Stimulated activated CD8-positive, alpha-beta memory T cell treated with anti-CD3 and anti-CD28 coated beads, Interleukin-15, amount 100 ng/mL, for 1 hour (primary cell): ENCODE data around the gene TBCCD1.
"Not testable (repeated sequence)": the region's sequence is repeated elsewhere in the genome, so short reads cannot be mapped to it uniquely, and the experiment has no call there.

Experiments
- DNase-seq: peaks from one replicate; pipeline ENCODE4 v3.0.0-alpha.2; 2020; ENCODE audit warnings: low read depth

TBCCD1 gene

DNA sequence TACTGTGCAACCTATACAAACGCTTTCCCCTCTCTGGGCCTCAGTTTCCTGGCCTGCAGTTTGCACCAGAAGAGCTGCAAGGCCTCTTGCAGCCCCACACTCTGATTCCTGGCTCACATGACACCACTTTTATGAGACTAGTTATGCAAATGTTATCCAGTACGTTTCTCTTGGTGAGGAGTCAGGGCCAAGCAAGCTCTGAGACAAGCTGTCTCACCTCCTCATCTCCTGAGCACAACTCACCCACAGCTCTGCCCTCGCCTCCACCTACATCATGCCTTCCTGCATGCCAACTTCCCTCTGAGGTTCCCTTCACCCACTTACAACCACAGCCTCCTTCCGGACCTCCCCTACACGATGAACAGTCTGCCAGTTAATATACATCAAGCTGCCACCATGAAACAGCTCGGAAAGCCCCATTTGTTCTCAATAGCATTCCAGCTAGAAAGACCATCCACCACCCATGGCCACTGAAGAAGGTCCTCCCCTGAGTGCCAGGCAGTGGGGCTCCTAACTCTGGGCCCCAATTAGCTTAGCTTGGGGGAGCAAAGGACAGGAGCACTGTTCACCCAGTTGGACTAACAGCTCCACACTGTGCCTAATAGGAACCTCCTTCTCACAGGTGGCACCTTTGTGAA, 48.0 kb downstream of the TBCCD1 start:
- DNase-seq = peak; percentile 20

DNA sequence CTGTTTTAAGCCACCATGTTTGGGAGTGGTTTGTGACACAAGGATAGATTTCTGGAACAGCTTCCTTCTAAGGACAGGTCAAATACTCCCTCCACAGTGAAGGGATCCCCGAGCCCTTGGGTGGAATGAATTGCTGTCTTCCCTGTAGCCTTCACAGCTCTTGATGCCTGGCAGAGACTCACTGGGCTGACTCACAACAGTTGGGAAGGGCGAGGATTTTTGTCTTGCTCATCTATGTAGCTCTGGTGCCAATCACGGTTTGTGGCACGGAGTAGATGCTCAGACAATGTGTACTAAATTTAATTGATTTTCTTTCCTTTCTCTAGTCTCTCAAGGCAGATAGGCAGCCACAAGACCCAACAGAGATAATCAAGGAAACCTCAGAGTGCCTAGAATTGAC, 49.9 kb downstream of the TBCCD1 start:
- no peak for DNase-seq

DNA sequence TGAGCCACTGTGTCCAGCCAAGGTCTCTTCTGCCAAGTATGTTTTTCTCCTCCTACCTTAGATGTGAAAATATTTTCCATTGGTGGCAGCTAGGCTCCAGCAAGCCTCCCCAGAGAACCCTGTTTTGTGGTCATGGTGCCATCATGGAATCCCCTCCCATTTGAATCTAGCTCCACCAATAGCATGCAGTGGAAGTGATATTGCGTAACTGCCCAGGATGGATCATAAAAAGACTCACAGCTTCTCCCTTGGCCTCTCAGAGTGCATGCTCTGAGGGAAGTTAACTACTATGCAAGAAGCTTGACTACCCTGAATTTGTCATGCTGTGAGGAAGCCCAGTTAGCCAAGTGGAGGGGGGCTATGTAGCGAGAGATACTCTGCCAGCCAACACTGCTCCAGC, 50.5 kb downstream of the TBCCD1 start:
- no peak for DNase-seq

DNA sequence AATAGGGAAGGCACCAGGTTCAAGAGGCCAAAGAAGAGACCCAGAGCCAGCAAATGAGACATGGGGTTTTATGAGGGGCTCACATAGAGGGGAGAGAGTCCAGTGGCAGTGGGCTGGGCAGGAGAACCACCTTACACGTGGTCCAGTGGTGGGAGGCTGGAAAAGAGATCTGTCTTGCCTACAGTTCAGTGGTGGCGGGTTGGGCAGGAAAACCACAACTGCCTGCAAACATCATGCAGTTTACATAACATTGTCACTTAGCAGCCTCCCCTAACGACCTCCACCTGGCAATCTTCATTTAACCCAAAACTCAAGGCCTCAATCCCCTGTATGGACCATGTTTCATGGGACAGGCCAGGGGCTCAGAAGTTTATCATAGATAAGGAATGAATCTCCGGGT, 52.0 kb downstream of the TBCCD1 start:
- DNase-seq = no peak

DNA sequence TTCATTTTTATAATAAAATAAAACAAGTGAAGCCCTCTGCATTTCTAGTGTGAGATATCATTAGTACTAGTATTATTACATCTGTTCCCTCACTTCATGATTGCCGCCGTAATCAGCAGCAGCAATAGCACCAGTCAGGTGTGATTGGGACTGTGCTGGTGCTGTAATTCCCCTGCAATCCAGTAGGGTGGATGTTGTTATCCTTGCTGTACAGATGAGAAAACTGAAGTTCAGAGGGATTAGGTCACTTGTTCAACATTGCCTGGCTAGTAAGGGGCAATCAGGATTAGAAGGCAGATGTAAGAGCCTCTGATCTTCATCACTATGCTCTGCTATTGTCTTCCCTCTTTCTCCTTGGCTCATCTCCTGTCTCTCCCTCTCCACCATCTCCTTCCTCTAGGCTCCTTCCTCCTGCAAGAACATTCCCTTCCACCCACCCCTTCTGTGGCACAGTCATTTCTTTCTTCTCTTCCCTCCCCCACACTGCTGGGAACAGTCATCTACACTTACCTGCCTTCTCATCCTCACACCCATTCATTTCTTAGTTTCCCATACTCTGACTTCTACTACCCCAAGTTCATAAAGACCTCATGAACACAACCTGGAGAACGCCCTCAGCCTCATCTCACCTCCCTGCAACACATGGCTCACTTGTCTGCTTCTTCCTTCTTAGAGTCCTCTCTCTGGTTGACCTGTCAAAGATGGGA, 52.7 kb downstream of the TBCCD1 start:
- no peak for DNase-seq

DNA sequence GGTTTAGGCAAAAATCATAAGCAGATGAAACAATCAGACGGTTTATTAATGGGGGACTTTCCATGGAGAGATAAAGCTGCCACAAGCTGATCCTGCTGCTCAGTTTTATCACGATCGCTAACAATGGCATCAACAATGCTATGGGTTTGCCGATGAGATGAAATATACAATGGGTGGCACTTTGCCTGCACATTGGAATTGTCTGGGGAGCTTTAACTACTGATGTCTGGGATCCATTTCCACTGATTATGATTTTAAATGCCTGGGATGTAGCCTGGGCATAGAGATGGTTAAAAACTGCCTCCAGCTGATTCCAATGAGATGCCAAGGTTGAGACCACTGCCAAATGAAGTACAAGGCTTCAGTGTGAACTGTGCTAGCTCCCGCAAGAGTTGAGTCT, 53.8 kb downstream of the TBCCD1 start:
- no peak for DNase-seq

DNA sequence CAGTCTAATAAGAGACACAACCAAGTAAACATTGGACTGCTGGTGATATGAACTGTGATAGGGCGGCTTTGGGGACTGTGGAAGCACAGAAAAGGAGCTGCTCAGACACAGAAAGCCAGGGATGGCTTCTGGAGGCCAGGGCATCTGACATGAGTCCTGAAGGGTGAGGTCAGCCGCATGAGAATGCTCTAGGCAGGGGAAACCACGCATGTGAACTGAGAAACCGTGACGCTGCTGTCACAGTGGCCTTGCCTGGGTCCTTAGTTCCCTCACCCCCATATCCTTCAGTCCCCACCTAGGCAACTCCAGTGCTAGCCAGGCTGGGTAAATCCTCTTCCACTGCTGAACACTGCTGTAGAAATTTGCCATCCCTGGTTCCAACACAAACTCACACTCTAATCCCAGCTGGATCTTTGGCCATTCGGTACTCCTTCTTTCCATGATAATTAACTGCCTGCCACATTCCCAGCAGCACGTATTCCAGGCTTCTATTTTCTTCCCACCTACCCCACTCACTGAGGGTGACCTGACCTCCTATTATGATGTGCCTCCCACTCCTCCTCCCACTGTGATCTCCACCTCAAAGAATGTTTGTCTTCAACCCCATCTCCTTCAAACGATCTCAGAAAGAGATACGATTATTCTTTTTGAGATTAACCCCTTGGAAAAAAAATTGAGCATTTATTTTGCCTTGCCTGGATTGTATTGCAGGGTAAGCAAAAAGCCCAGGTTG, 54.4 kb downstream of the TBCCD1 start:
- DNase-seq = no peak

DNA sequence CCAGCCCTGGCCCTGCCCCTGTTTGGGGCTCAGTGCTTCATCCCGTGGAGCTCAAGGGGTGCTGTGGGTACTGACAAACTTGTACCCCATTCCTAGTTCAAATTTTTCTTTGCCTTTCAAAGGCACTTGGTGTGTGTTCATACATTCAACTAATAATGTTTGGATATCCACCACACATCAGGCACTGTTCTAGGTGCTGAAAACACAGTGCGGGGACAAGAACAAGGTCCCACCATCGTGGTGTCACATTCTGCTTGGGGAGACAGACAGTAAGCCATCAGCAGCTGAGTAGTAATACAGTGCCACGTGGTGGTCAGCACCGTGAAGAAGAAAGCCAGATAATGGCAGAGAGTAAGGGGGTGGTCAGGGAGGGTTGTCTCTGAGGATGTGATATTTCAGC, 55.4 kb downstream of the TBCCD1 start:
- DNase-seq = no peak

DNA sequence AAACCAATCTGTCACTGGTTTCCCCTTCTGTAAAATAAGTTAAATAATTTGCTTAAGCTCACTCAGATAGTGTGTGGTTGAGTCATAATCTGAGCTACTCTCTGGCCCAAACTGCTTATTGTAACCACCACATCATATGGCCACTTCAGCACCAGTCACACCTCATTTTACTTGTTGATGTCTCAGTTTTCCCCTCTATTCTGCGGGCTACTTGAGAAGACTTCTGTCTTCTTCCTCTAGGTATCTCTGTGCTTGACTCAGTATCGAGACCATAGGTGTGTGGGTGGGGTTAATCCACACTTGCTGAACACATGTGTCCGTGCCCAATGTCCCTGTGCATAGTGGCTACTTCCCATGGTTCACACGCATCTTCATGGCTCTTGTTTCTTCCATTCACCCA, 55.9 kb downstream of the TBCCD1 start:
- no peak for DNase-seq

DNA sequence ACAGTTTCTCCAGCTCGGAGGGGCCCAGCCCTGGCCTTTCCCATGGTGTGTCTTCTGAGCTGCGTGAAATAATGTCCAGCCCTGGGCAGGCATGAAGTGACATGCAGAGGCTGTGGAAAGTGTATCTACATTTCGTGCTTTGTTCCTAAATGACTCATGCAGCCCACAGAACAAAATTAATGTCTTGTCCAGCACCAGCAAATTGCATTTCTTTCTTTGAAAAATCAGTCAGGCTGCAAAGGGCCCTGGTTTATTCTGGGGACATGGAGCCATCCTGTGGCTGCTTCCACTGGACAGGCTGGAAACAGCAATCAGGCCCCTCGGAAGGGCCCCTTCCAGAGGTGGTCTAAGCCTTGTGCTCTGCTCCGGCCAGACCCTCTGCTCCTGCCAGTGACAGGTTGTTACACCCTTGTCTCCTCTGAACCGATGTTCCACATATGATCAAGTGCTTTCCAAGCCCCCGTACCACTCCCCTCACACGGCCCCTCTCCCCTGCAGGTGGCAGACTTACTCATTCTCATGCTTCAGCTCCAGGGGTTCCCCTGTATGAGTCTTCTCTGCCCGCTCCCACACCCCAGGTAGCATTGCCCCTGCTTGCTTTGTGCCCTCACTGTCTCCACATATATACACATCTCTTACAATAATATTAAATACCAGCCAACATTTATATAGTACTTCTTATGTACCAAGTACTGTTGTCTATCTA, 56.6 kb downstream of the TBCCD1 start:
- no peak for DNase-seq

DNA sequence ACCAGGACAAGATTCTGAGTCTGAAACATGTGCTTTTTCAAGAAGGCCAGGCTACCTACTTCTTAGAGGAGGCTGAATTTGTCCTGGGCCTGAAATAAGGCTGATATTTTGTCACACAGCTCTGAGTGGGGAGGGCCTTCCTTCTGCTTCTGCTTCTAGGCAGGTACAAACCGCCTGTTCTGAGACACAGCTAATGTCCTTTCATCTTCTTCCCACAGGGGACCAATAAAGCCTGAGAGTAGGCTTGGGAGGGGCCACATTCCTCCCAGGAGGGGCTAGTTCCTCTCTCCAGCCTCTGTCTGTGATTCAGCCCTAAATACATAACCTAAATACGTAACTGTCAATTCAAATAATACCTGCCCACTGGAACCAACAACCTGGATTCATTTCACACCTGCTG, 57.7 kb downstream of the TBCCD1 start:
- DNase-seq = no peak

DNA sequence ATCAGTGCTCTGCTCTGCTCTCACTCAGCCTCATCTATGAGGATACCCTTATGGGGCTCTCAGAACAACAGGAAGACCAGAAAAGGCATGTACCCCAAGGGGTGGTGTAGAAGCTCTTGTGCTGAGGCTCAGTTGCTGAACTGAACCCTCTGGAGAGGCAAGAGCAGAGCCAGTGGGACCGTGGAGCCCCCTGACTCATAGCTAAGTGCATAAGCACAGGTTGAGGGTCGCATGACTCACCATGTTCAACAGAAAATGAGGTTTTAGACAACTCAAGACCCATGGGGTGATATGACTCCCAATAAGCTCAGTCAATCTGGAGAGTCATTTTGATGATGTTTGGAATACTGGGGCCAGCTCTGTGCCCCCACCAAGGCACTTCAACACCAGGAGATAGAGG, 60.3 kb downstream of the TBCCD1 start:
- no peak for DNase-seq

DNA sequence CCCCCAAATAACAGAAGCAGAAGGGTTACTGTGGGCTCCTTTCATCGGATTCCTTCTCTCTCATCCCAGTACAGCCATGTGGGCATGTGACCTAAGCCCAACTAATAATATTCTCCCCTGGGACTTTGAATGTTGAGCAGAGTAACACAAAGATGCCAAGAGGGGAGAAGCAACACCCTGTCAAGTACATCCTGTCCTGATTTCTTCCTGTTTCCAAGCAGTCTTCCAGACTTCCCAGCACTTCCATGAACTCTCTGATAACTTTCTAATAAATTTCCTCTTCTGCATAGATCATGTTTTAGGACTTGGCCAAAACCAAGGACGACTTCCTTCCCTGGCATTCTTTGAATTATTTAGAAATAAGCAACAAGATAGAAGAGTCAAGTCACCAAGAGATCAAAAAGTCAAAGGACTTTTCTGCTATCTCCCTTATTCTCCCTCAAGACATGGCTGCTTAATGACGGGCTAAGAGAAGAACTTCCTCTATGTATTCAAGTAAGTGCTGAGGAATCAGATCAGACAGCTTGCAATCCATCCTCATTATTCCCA, 60.9 kb downstream of the TBCCD1 start:
- no peak for DNase-seq

DNA sequence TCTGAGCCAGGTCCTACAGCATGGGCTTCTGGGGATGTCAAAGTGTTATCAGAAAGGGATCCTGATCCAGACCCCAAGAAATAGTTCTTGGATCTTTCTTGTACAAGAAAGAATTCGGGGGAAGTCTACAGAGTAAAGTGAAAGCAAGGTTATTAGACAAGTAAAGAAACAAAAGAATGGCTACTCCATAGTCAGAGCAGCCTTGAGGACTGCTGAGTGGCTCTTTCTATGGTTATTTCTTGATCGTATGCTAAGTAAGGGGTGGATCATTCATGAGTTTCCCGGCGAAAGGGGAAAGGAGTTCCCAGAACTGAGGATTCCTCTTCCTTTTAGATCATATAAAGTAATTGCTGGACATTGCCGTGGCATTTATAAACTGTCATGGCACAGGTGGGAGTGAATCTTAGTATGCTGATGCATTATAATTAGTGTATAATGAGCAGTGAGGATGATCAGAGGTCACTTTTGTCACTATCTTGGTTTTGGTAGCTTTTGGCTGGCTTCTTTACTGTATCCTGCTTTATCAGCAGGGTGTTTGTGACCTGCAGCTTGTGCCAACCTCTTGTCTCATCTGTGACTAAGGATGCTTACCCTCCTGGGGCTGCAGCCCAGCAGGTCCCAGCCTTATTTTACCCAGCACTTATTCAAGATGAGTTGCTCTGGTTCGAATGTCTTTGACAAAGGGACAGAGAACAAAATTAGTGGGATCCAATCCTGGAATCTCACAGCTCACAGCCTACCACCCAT, 64.0 kb downstream of the TBCCD1 start:
- no peak for DNase-seq

DNA sequence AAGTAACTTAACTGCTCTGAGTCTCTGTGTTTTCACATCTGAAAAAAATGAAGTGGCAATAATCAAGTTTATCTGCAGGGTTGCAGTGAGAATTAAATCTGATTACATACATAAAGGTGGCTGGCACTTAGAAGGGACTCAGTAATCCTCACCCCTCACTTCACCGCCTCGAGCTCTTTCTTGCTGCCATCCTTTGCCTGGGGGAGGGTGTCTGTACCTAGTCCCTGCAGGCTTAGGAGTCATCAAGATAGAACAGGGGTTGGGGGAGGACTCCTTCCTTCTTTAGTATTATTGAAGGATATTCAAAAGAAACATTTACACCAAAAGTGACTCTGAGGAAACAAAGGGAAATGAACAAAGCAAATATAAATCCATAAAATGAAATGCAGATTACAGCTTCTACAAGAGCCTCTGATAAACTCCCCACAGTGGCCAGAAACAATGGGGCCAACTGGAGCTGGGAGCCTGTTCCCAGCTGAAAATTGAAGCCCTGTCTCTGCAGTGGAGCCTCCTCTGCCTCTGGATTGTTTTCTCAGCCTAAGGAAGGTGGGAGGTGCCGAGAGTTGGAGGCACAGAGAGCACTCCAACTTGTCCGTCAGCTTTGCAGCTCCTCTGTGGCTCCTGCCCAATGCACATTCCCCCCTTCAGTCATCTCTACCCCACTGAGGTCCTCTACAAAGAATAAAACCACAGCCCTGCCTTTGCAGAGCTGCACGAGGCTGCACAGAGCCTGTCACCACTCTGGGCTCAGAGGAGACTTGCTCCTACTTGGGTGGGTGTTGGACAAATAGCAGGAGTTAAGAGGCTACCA, 64.8 kb downstream of the TBCCD1 start:
- DNase-seq = no peak

DNA sequence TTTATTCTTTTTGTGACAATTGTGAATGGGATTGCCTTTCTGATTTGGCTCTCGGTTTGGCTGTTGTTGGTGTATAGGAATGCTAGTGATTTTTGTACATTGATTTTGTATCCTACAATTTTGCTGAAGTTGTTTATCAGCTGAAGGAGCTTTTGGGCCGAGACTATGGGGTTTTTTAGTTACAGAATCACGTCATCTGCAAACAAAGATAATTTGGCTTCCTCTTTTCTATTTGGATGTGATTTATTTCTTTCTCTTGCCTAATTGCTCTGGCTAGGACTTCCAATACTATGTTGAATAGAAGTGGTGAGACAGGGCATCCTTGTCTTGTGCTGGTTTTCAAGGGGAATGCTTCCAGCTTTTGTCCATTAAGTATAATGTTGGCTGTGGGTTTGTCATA, 67.2 kb downstream of the TBCCD1 start:
- DNase-seq = not testable (repeated sequence)

DNA sequence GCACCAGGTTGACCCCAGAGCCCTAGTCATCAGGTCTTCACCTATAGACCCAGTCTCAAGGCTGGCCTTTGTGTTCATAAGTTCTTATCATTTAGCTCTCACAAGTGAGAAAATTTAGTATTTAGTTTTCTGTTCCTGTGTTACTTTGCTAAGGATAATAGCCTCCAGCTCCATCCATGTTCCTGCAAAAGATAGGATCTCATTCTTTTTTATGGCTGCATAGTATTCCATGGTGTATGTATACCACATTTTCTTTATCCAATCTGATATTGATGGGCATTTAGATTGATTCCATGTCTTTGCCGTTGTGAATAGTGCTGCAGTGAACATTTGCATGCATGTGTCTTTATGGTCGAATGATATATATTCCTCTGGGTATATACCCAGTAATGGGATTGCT, 69.1 kb downstream of the TBCCD1 start:
- DNase-seq = not testable (repeated sequence)

DNA sequence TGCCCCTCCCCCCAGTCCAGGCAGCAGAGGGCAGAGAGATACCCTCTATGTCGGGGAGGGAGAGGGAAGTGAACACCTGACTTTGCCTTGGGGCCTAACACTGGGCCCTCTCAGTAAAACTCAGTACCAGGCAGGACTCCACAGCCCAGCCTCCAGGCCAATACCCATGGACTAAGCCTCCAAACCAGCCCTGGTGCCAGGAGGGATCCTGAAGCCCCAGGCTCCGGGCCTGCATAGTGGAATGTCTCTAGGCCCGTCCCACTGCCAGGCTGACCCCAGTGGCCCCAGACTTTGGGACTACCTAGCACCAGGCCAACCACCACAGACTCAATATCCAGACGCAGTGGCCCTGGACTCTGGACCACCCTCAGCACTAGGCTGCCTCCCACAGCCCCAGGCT, 69.5 kb downstream of the TBCCD1 start:
- DNase-seq = no peak

DNA sequence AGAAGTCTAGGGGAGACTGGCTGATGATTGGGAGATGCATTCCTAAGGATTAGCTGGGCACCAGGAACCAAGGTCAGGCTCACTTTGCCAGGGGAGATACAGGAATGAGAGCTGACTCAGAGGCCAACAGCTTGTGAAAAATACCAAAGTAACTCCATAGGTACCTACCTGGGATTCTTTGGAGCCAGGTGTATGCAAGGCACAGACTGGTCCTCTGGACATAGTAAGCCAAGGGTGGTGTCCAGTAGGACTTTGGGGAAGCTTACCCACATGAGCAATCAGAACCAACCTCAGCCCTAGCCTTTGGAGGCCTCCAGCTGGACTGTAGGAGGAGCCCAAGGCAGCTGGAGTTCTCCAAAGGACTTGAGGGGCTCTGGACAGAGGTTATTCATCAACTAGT, 70.5 kb downstream of the TBCCD1 start:
- no peak for DNase-seq
